NT2/D1 (cell line): Measurements from ENCODE around the gene CYB5B.

Experiments used
- SUZ12 ChIP-seq: IDR thresholded peaks from 2 replicates; pipeline ENCODE4 v1.6.1; 2011; ENCODE audit not compliant: insufficient read length, insufficient read depth; ENCODE audit errors: extremely low read depth
- YY1 ChIP-seq: IDR thresholded peaks from 2 replicates; pipeline ENCODE4 v1.6.1; 2011; ENCODE audit not compliant: insufficient read length, insufficient read depth
- ZNF274 ChIP-seq: IDR thresholded peaks from 2 replicates; pipeline ENCODE4 v1.6.1; 2011; ENCODE audit warnings: mild to moderate bottlenecking, low read depth, low read length

DNA sequence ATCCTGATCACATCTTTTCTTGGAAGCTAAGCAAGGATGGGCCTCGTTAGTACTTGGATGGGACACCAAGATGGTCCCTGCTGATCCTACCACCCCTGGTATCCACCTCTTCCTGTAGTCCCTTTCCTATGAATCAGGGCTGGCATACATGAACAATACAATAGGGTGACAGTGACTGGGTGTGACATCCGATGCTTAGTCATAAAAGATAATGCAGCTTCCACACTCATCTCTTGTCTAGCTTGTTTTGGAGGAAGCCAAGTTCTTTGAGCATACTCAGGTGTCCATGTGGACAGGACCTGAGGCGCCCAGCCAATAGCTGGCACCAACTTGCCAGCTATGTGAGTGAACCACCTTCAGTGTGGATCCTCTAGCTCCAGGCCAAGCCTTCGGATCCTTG is 78.8 kb downstream of the CYB5B start:
- TF ChIP-seq SUZ12 (no peak), ZNF274 (no peak), YY1 (no peak)
